SK-N-MC (cell line): ENCODE measurements around the gene TPP1.

Source experiments
- EZH2 ChIP-seq: fragments of 200-600 bp; sonication (generic); IDR thresholded peaks from one replicate; pipeline ENCODE4 v1.6.1; 2017; ENCODE audit warnings: antibody characterized with exemption
- POLR2AphosphoS5 ChIP-seq: IDR thresholded peaks from 2 replicates; pipeline ENCODE4 v1.6.1; 2012; ENCODE audit warnings: mild to moderate bottlenecking, low read depth, low read length, borderline replicate concordance

GRCh38 chr11:6603287-6604080 lies 15.7 kb downstream of the TPP1 start, which contains the start of the genes ILK and RRP8:
- no peak for TF ChIP-seq EZH2
- TF ChIP-seq POLR2AphosphoS5, result peak; percentile 84; the same call in 1 of the 2 replicates
